HepG2 (cell line): ENCODE data around the gene RESP18. TPM values are rescaled to one million over a fixed set of nuclear protein-coding genes. Genes with fewer than 3 reads are reported as not detected.

Source experiments
- ATAC-seq: fragments of 200-7000 bp; cut with Tn5 transposase; 3 replicates; pipeline ENCODE4 v1.9.1; 2020; ENCODE audit warnings: mild to moderate bottlenecking, moderate library complexity
- BruUV-seq: library from RNA; stranded (reverse); fragments of 400-500 nt; replicated peaks from 2 replicates; lab custom pipeline; 2021; lab: Mats Ljungman, UMichigan
- CTCF ChIA-PET: fragments of 300-600 bp; formaldehyde crosslinking; extraction: SDS; loops from one replicate; lab custom pipeline; 2021; ENCODE audit warnings: low total read pairs, inconsistent platforms, low intra/inter-chr PET ratio; lab: Yijun Ruan, JAX
- POLR2A ChIA-PET: fragments of 350-600 bp; sonication (Branson Sonifier 250); formaldehyde crosslinking; loops from one replicate; lab custom pipeline; 2020; ENCODE audit warnings: antibody characterized with exemption, inconsistent platforms; lab: Yijun Ruan, JAX
- DNase-seq: peaks from one replicate; pipeline ENCODE4 v3.0.0-alpha.2; 2015; ENCODE audit warnings: low spot score
- FAIRE-seq: peaks from 3 replicates; lab custom pipeline; 2011; peaks lifted over from hg19 to GRCh38; lab: Jason Lieb, UNC
- H2AFZ ChIP-seq: one replicate; pipeline ENCODE4 v1.6.1; 2011; ENCODE audit warnings: low read length, inconsistent platforms
- H3K27ac ChIP-seq: fragments of 300-600 bp; 3 replicates; pipeline ENCODE4 v1.8.0; 2011; ENCODE audit warnings: mixed run types, mild to moderate bottlenecking, mixed read lengths, low read length, inconsistent platforms; ENCODE audit not compliant: insufficient read depth; ENCODE audit errors: extremely low read length
- H3K27me3 ChIP-seq, 2 experiments: fragments of 200-600 bp in 1 of 2; 2 replicates in 1 of 2; 3 replicates in 1 of 2; pipeline versions ENCODE4 v1.6.0 to v1.8.0; 2011; ENCODE audit warnings: low read length in 2 of 2, mild to moderate bottlenecking in 2 of 2, moderate library complexity in 2 of 2, inconsistent platforms in 1 of 2; ENCODE audit not compliant: insufficient read depth in 2 of 2, control insufficient read depth in 1 of 2
- H3K36me3 ChIP-seq, 2 experiments: fragments of 200-600 bp in 1 of 2; replicated peaks in 1 of 2; 2 replicates in 1 of 2; 3 replicates in 1 of 2; pipeline versions ENCODE4 v1.5.1 to v1.8.0; 2011; ENCODE audit warnings: low read length in 2 of 2, inconsistent platforms in 1 of 2; ENCODE audit not compliant: insufficient read depth in 2 of 2, control insufficient read depth in 1 of 2
- H3K4me1 ChIP-seq: 2 replicates; pipeline ENCODE4 v1.5.1; 2012; ENCODE audit warnings: low read length, inconsistent platforms; ENCODE audit not compliant: insufficient read depth
- H3K4me2 ChIP-seq: 2 replicates; pipeline ENCODE4 v1.6.0; 2011; ENCODE audit warnings: low read depth, low read length, inconsistent platforms
- H3K4me3 ChIP-seq, 3 experiments: fragments of 200-600 bp in 1 of 3; sonication (generic), shearing (Covaris generic) in 1 of 3; replicated peaks in 1 of 3; 2 replicates each; pipeline ENCODE4 v1.5.1; 2011 to 2016; ENCODE audit warnings: low read length in 3 of 3, inconsistent platforms in 2 of 3, low read depth in 2 of 3, mild to moderate bottlenecking in 2 of 3, control low read depth in 1 of 3, mixed read lengths in 1 of 3; ENCODE audit not compliant: insufficient read depth in 1 of 3
- H3K79me2 ChIP-seq: one replicate; pipeline ENCODE4 v1.6.1; 2011; ENCODE audit warnings: low read length, inconsistent platforms; ENCODE audit not compliant: insufficient read depth
- H3K9ac ChIP-seq: 2 replicates; pipeline ENCODE4 v1.6.0; 2011; ENCODE audit warnings: mild to moderate bottlenecking, low read depth, low read length, inconsistent platforms; ENCODE audit not compliant: insufficient read depth
- H3K9me3 ChIP-seq: 2 replicates; pipeline ENCODE4 v1.5.1; 2012; ENCODE audit warnings: mild to moderate bottlenecking, low read length
- H4K20me1 ChIP-seq: 2 replicates; pipeline ENCODE4 v1.6.0; 2011; ENCODE audit warnings: inconsistent platforms, mild to moderate bottlenecking, low read length, moderate library complexity; ENCODE audit not compliant: insufficient read depth
- DDIT3 ChIP-seq: sonication (generic); formaldehyde crosslinking; IDR thresholded peaks from 2 replicates; pipeline ENCODE4 v1.4.0; 2020; ENCODE audit warnings: mild to moderate bottlenecking, missing genetic modification reagents
- FOXC1 ChIP-seq: sonication (generic); formaldehyde crosslinking; IDR thresholded peaks from 2 replicates; pipeline ENCODE4 v1.8.0; 2022; ENCODE audit warnings: mild to moderate bottlenecking, missing genetic modification reagents, borderline replicate concordance
- HINFP ChIP-seq: sonication (generic); formaldehyde crosslinking; IDR thresholded peaks from 2 replicates; pipeline ENCODE4 v1.4.0; 2020; ENCODE audit warnings: low read depth, mild to moderate bottlenecking, missing genetic modification reagents
- NONO ChIP-seq, 2 experiments: fragments of 450-650 bp in 1 of 2; sonication (generic) in 1 of 2; formaldehyde crosslinking in 1 of 2; IDR thresholded peaks in 1 of 2; conservative IDR thresholded peaks in 1 of 2; 2 replicates each; pipeline versions ENCODE4 v1.6.1 to v1.8.0; 2017 to 2022; ENCODE audit warnings: mild to moderate bottlenecking in 1 of 2, missing genetic modification reagents in 1 of 2, moderate library complexity in 1 of 2
- SAP130 ChIP-seq: IDR thresholded peaks from 2 replicates; pipeline ENCODE4 v1.6.1; 2016; ENCODE audit warnings: low read depth
- THAP7 ChIP-seq: sonication (generic); formaldehyde crosslinking; IDR thresholded peaks from 2 replicates; pipeline ENCODE4 v1.8.1; 2023; ENCODE audit warnings: mild to moderate bottlenecking, missing genetic modification reagents
- ZBTB33 ChIP-seq: sonication (generic); formaldehyde crosslinking; IDR thresholded peaks from 2 replicates; pipeline ENCODE4 v1.4.0; 2020; ENCODE audit warnings: missing genetic modification reagents
- ZHX1 ChIP-seq: sonication (generic); formaldehyde crosslinking; IDR thresholded peaks from 2 replicates; pipeline ENCODE4 v1.8.1; 2022; ENCODE audit warnings: low read depth, mild to moderate bottlenecking, missing genetic modification reagents
- ZNF275 ChIP-seq: sonication (generic); formaldehyde crosslinking; IDR thresholded peaks from 2 replicates; pipeline ENCODE4 v1.8.0; 2022; ENCODE audit warnings: missing genetic modification reagents, mild to moderate bottlenecking, inconsistent platforms, borderline replicate concordance
- WGBS: methylation state at CpG from one replicate; pipeline ENCODE4 v1.1.6; 2017; ENCODE audit warnings: low lambda C conversion rate; 5-methylcytosine and 5-hydroxymethylcytosine counted together
- in situ Hi-C: cut with HindIII; loops from 2 replicates; pipeline ENCODE4 v1.10.0; 2017; ENCODE audit warnings: low pct_unique_long_range_greater_than_20kb; ENCODE audit not compliant: extremely low pct_ligation_motif_present
- intact Hi-C: fragments of 100-400 bp; cut with micrococcal nuclease; formaldehyde crosslinking; loops from one replicate; pipeline ENCODE4 v1.10.0; 2022; ENCODE audit not compliant: unreplicated experiment
- polyA plus RNA-seq, 8 experiments: library from polyadenylated mRNA; depleted of rRNA in 3 of 8; stranded (reverse) in 7 of 8; unstranded in 1 of 8; fragments of >200 nt; fragmentation: Illumina TruSeq in 4 of 8; extraction: Trizol in 4 of 8; gene quantifications; 2 replicates each; pipeline versions ENCODE4 v1.2.1 to v1.2.3, GENCODE V29; 2011 to 2016; ENCODE audit warnings: low read depth in 4 of 8, missing spikeins in 1 of 8, mixed read lengths in 1 of 8; ENCODE audit not compliant: insufficient read depth in 1 of 8
- total RNA-seq, 5 experiments: library from RNA; depleted of rRNA; stranded (reverse); fragments of >200 nt; fragmentation: Illumina TruSeq; extraction: Trizol; gene quantifications; 2 replicates each; pipeline ENCODE4 v1.2.3, GENCODE V29; 2016; ENCODE audit warnings: low read depth in 1 of 5

The RESP18 gene
- total and polyA plus RNA-seq, 2 of the 13 experiments (the other 11 are each of a cell fraction or from before 2014, with no cell fraction given), result not detected

GRCh38 chr2:219277703-219278654 lies 54.6 kb downstream of the RESP18 start:
- in situ Hi-C loops (no loop called here), intact Hi-C loops (loop anchor here (1.0 kb wide), 1 partner anchor 118 kb away; the partner anchor contains the start of gene NHEJ1)
- Histone ChIP-seq H3K36me3 (peaks cover 2 to 4% of the 10 kb centered on the region in 2 experiments; a peak in 2 of 5 replicates), H3K27me3 (peaks cover 0 to 9% of the 10 kb centered on the region in 2 experiments; a peak in 1 of 5 replicates), H3K27ac (no peak overlapping the region), H3K4me1 (peaks cover 42% of the 10 kb centered on the region), H3K79me2 (no peaks in the 10 kb centered on the region), H3K4me2 (peak overlapping the region; percentile 96), H2AFZ (peak overlapping the region; percentile 66), H3K9ac (peak overlapping the region; percentile 80; the same call in 1 of the 2 replicates), H3K4me3 (peak overlapping the region; percentile 59 to 77 (median 73)), H4K20me1 (no peaks in the 10 kb centered on the region), H3K9me3 (no peaks in the 10 kb centered on the region)
- POLR2A ChIA-PET, result interaction anchor here (1.0 to 3.3 kb wide), 19 partner anchors 8 to 276 kb away, joined by 3 to 70 read pairs (median 14); partner anchors contain the start of genes ABCB6, ANKZF1, ATG9A and CNPPD1
- ATAC-seq (peak; percentile 61), FAIRE-seq (peak; percentile 92), DNase-seq (peak; percentile 69)
- no TSS peak for BruUV-seq
- WGBS, result 31% methylated on average over 21 of the region's 25 CpGs
- CTCF ChIA-PET, result interaction anchor here (0.9 to 5.4 kb wide), 5 partner anchors 17 to 118 kb away, joined by 3 to 88 read pairs (median 4); partner anchors contain the start of genes NHEJ1, TUBA4A and TUBA4B
- TF ChIP-seq NONO (IDR thresholded peaks at IDR 0.05) (no peak), NONO (CRISPR knock-in tag; conservative IDR thresholded peaks at IDR 0.05) (0 out of 2 replicates have a peak, but pooled peaks have one; percentile 21), SAP130 (peak; percentile 69), FOXC1 (CRISPR knock-in tag) (0 out of 2 replicates have a peak, but pooled peaks have one; percentile 6), THAP7 (peak; percentile 86), ZBTB33 (CRISPR knock-in tag) (no peak), ZHX1 (CRISPR knock-in tag) (0 out of 2 replicates have a peak, but pooled peaks have one; percentile 15), DDIT3 (CRISPR knock-in tag) (no peak), ZNF275 (CRISPR knock-in tag) (0 out of 2 replicates have a peak, but pooled peaks have one; percentile 53), HINFP (CRISPR knock-in tag) (peak; percentile 66)
